GM12878 (cell line): ENCODE data around the gene RAB36.

Source experiments
- ASH2L ChIP-seq: fragments of 300-600, 200-600 bp; sonication (generic); IDR thresholded peaks from 2 replicates; pipeline ENCODE4 v1.6.1; 2017; ENCODE audit warnings: low read depth, mild to moderate bottlenecking, borderline replicate concordance
- EZH2 ChIP-seq: IDR thresholded peaks from 2 replicates; pipeline ENCODE4 v1.6.1; 2012; ENCODE audit warnings: low read depth, mild to moderate bottlenecking, control low read depth, inconsistent platforms, low read length, borderline replicate concordance; ENCODE audit not compliant: control insufficient read depth
- IKZF2 ChIP-seq, 2 experiments: fragments of 450-650 bp; IDR thresholded peaks; 2 replicates each; pipeline ENCODE4 v1.6.1; 2017; ENCODE audit warnings: mild to moderate bottlenecking in 2 of 2, moderate library complexity in 2 of 2
- JUNB ChIP-seq: IDR thresholded peaks from 2 replicates; pipeline ENCODE4 v1.6.1; 2016; ENCODE audit warnings: antibody characterized with exemption, mild to moderate bottlenecking
- MEF2A ChIP-seq: IDR thresholded peaks from 2 replicates; pipeline ENCODE4 v1.6.1; 2011; ENCODE audit warnings: low read depth, mild to moderate bottlenecking, low read length, moderate library complexity; ENCODE audit not compliant: insufficient read depth
- MXI1 ChIP-seq: fragments of 150-350 bp; IDR thresholded peaks from 2 replicates; pipeline ENCODE4 v1.6.1; 2011; ENCODE audit warnings: low read depth, mild to moderate bottlenecking, inconsistent platforms, low read length, improper control_type of control experiment
- POLR2A ChIP-seq: IDR thresholded peaks from 2 replicates; pipeline ENCODE4 v1.6.1; 2011; ENCODE audit warnings: low read depth, mild to moderate bottlenecking, low read length
- STAT1 ChIP-seq: fragments of 450-650 bp; conservative IDR thresholded peaks from 2 replicates; pipeline ENCODE4 v1.6.1; 2014; ENCODE audit warnings: antibody characterized with exemption, mild to moderate bottlenecking
- SUPT20H ChIP-seq: IDR thresholded peaks from 2 replicates; pipeline ENCODE4 v1.6.1; 2011; ENCODE audit warnings: low read depth, mild to moderate bottlenecking, low read length, moderate library complexity, borderline replicate concordance; ENCODE audit not compliant: control insufficient read depth
- TCF7 ChIP-seq: IDR thresholded peaks from 2 replicates; pipeline ENCODE4 v1.6.1; 2014; ENCODE audit warnings: antibody characterized with exemption, borderline replicate concordance
- ZNF384 ChIP-seq: IDR thresholded peaks from 2 replicates; pipeline ENCODE4 v1.6.1; 2012; ENCODE audit warnings: low read depth, mild to moderate bottlenecking, low read length, improper control_type of control experiment, borderline replicate concordance
- TF ChIP-seq, protein P1 (sequence below), 3 experiments: IDR thresholded peaks in 2 of 3; conservative IDR thresholded peaks in 1 of 3; 2 replicates each; pipeline ENCODE4 v1.5.1; 2011; ENCODE audit warnings: low read depth in 3 of 3, low read length in 3 of 3, mild to moderate bottlenecking in 3 of 3, control low read depth in 2 of 3, moderate library complexity in 2 of 3, inconsistent platforms in 1 of 3, mixed read lengths in 1 of 3; ENCODE audit not compliant: control insufficient read depth in 2 of 3, insufficient read depth in 1 of 3; ENCODE audit errors: extremely low read depth in 1 of 3
- TF ChIP-seq, protein P2 (sequence below): IDR thresholded peaks from 2 replicates; pipeline ENCODE4 v1.6.1; 2011; ENCODE audit warnings: mild to moderate bottlenecking, low read depth, low read length, moderate library complexity; ENCODE audit not compliant: insufficient replicate concordance

DNA sequence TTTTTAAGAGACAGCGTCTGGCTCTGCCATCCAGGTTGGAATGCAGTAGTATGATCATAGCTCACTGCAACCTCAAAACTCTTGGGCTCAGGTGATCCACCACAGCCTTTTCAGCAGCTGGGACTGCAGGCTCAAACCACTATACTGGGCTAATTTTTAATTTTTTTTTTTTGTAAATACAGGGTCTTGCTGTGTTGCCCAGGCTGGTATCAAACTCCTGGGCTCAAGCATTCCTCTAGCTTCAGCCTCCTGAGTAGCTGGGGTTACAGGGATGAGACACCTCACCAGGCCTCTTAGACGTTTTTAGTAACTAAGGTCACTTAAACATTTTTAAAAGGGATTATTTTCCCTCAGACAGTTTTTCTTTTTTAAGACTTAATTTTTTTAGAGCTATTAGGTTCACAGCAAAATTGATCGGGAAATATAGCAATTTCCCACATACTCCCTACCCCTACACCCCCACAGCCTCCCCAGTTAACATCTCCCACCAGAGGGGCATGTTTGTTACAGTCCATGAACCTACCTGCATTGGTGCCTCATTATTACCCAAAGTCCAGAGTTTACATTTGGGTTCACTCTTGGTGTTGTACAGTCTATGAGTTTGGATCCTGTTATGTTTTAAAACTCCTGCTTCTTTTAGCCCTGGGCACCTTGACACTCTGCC, 39.0 kb downstream of the RAB36 start:
- TF ChIP-seq, protein P1, sequence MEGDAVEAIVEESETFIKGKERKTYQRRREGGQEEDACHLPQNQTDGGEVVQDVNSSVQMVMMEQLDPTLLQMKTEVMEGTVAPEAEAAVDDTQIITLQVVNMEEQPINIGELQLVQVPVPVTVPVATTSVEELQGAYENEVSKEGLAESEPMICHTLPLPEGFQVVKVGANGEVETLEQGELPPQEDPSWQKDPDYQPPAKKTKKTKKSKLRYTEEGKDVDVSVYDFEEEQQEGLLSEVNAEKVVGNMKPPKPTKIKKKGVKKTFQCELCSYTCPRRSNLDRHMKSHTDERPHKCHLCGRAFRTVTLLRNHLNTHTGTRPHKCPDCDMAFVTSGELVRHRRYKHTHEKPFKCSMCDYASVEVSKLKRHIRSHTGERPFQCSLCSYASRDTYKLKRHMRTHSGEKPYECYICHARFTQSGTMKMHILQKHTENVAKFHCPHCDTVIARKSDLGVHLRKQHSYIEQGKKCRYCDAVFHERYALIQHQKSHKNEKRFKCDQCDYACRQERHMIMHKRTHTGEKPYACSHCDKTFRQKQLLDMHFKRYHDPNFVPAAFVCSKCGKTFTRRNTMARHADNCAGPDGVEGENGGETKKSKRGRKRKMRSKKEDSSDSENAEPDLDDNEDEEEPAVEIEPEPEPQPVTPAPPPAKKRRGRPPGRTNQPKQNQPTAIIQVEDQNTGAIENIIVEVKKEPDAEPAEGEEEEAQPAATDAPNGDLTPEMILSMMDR (IDR thresholded peaks at IDR 0.05 in 2 of 3, conservative IDR thresholded peaks at IDR 0.05 in 1 of 3; ENCODE audit: control insufficient read depth in 2 of 3, extremely low read depth in 1 of 3, insufficient read depth in 1 of 3, low read depth in 3 of 3, low read length in 3 of 3) = no peak
- TF ChIP-seq EZH2 (no peak), TCF7 (no peak), POLR2A (no peak), MEF2A (no peak), MXI1 (no peak), STAT1 (no peak), ASH2L (no peak), IKZF2 (IDR thresholded peaks at IDR 0.05) (no peak), JUNB (no peak), ZNF384 (no peak), SUPT20H (no peak)
- TF ChIP-seq, protein P2, sequence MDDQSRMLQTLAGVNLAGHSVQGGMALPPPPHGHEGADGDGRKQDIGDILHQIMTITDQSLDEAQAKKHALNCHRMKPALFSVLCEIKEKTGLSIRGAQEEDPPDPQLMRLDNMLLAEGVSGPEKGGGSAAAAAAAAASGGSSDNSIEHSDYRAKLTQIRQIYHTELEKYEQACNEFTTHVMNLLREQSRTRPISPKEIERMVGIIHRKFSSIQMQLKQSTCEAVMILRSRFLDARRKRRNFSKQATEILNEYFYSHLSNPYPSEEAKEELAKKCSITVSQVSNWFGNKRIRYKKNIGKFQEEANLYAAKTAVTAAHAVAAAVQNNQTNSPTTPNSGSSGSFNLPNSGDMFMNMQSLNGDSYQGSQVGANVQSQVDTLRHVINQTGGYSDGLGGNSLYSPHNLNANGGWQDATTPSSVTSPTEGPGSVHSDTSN = no peak
